Mucosa of descending colon (tissue), 3 donors: ENCODE results near the gene ADCK1. TPM values are rescaled to one million over a fixed set of nuclear protein-coding genes. Genes with fewer than 3 reads are reported as not detected.

Source experiments
- ATAC-seq: fragments of 200-7000 bp; cut with Tn5 transposase; one replicate; pipeline ENCODE4 v1.9.1; 2020; ENCODE audit warnings: mild to moderate bottlenecking, moderate library complexity
- DNase-seq, 3 donors: peaks; one replicate each; pipeline ENCODE4 v3.0.0-alpha.2; 2020
- H3K36me3 ChIP-seq: fragments of 200-600 bp; one replicate; pipeline ENCODE4 v1.8.0; 2021; ENCODE audit warnings: low read depth, mild to moderate bottlenecking
- H3K4me1 ChIP-seq: fragments of 200-600 bp; one replicate; pipeline ENCODE4 v1.8.0; 2021; ENCODE audit warnings: low read depth, mild to moderate bottlenecking
- H3K4me3 ChIP-seq: fragments of 200-600 bp; one replicate; pipeline ENCODE4 v1.8.0; 2021; ENCODE audit warnings: mild to moderate bottlenecking
- H3K9me3 ChIP-seq: fragments of 200-600 bp; one replicate; pipeline ENCODE4 v1.8.0; 2021; ENCODE audit warnings: mild to moderate bottlenecking
- CTCF ChIP-seq: fragments of 200-600 bp; IDR thresholded peaks from one replicate; pipeline ENCODE4 v1.8.0; 2022; ENCODE audit warnings: antibody characterized with exemption, mild to moderate bottlenecking
- intact Hi-C, 2 donors: fragments of 100-400 bp; cut with DNase I in 1 of 2; cut with micrococcal nuclease in 1 of 2; formaldehyde crosslinking; loops; one replicate each; pipeline versions ENCODE4 v1.11.0 to v1.11.1; 2022; cut with DNase I, micrococcal nuclease
- total RNA-seq, 3 donors: library from RNA; stranded (reverse); fragmentation: NEBNext Ultra II Directional in 2 of 3; extraction: Animal tissue kit (Norgen Biotek cat#: 25700) in 2 of 3; gene quantifications; one replicate each; pipeline versions ENCODE4 v1.2.1 to v1.2.4, GENCODE V29; 2021 to 2023
- donor health status: DM: no; HTN: no; CAD: no; lungs with moderate emphysema.
- donor health status: DM: no; HTN: no; CAD: no.
- donor health status: DM: no; HTN: yes; CAD: no.

The ADCK1 gene
- total RNA-seq, 3 donors from 2014 or later = 9.1 to 15.4 (median 13.6) TPM

GRCh38 chr14:77980475-77981321, 180.8 kb downstream of the ADCK1 start:
- Histone ChIP-seq H3K36me3 (no peaks in the 10 kb centered on the region), H3K9me3 (no peaks in the 10 kb centered on the region), H3K4me3 (no peak overlapping the region), H3K4me1 (no peaks in the 10 kb centered on the region)
- intact Hi-C loops = no loop called here
- TF ChIP-seq CTCF = no peak
- ATAC-seq = peak; percentile 85
- DNase-seq = peak; percentile 42 to 67 (median 58)

Other genes with a start within 250 kb of the ADCK1 start
- 10 to 100 TPM; 43.2 to 67.1 (median 58.6) TPM for gene SPTLC2, start 183.5 kb upstream of the ADCK1 start, total RNA-seq
- gene ALKBH1, start 92.1 kb upstream of the ADCK1 start, total RNA-seq = 10 to 100 TPM in 2 of 3 donors, 1 to 10 TPM in 1; 8.8 to 12.9 (median 11.3) TPM
- gene SLIRP, start 92.0 kb upstream of the ADCK1 start, total RNA-seq = 100 to 1,000 TPM in 2 of 3 donors, 10 to 100 TPM in 1; 83.8 to 133 (median 101) TPM
- 10 to 100 TPM; 58.5 to 63.3 (median 62.7) TPM for gene SNW1, start 39.0 kb upstream of the ADCK1 start, total RNA-seq